WTC11 (cell line): ENCODE results near the gene MAGEB3.

ENCODE experiments used
- RELA ChIP-seq: sonication (generic); formaldehyde crosslinking; IDR thresholded peaks from 2 replicates; pipeline ENCODE4 v1.8.1; 2022; ENCODE audit warnings: missing genetic modification reagents, mild to moderate bottlenecking, borderline replicate concordance
- ZSCAN18 ChIP-seq: fragments of 250-450 bp; sonication (Bioruptor Pico); IDR thresholded peaks from 2 replicates; pipeline ENCODE4 v2.1.2; 2022; ENCODE audit warnings: mild to moderate bottlenecking, moderate library complexity
- TF ChIP-seq, protein P1 (sequence below): sonication (generic); formaldehyde crosslinking; IDR thresholded peaks from 2 replicates; pipeline ENCODE4 v1.8.0; 2022; ENCODE audit warnings: missing genetic modification reagents
- TF ChIP-seq, protein P2 (sequence below): sonication (generic); formaldehyde crosslinking; IDR thresholded peaks from 2 replicates; pipeline ENCODE4 v1.8.1; 2023; ENCODE audit warnings: mild to moderate bottlenecking, missing genetic modification reagents, moderate library complexity

- TF ChIP-seq, protein P1, sequence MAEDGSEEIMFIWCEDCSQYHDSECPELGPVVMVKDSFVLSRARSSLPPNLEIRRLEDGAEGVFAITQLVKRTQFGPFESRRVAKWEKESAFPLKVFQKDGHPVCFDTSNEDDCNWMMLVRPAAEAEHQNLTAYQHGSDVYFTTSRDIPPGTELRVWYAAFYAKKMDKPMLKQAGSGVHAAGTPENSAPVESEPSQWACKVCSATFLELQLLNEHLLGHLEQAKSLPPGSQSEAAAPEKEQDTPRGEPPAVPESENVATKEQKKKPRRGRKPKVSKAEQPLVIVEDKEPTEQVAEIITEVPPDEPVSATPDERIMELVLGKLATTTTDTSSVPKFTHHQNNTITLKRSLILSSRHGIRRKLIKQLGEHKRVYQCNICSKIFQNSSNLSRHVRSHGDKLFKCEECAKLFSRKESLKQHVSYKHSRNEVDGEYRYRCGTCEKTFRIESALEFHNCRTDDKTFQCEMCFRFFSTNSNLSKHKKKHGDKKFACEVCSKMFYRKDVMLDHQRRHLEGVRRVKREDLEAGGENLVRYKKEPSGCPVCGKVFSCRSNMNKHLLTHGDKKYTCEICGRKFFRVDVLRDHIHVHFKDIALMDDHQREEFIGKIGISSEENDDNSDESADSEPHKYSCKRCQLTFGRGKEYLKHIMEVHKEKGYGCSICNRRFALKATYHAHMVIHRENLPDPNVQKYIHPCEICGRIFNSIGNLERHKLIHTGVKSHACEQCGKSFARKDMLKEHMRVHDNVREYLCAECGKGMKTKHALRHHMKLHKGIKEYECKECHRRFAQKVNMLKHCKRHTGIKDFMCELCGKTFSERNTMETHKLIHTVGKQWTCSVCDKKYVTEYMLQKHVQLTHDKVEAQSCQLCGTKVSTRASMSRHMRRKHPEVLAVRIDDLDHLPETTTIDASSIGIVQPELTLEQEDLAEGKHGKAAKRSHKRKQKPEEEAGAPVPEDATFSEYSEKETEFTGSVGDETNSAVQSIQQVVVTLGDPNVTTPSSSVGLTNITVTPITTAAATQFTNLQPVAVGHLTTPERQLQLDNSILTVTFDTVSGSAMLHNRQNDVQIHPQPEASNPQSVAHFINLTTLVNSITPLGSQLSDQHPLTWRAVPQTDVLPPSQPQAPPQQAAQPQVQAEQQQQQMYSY (CRISPR knock-in tag) = no peak
- TF ChIP-seq ZSCAN18 (CRISPR knock-in tag) = no peak
- TF ChIP-seq RELA (CRISPR knock-in tag) = no peak
- TF ChIP-seq, protein P2, sequence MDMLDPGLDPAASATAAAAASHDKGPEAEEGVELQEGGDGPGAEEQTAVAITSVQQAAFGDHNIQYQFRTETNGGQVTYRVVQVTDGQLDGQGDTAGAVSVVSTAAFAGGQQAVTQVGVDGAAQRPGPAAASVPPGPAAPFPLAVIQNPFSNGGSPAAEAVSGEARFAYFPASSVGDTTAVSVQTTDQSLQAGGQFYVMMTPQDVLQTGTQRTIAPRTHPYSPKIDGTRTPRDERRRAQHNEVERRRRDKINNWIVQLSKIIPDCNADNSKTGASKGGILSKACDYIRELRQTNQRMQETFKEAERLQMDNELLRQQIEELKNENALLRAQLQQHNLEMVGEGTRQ (CRISPR knock-in tag) = no peak
These were observed 46.9 kb upstream of the MAGEB3 start for GRCh38 chrX:30183554-30183953.
